Measurements from ENCODE around the gene FAM222B. TPM values are rescaled to one million over a fixed set of nuclear protein-coding genes. Genes with fewer than 3 reads are reported as not detected.

Gene FAM222B
- total RNA-seq, 3 donors from 2014 or later, result 23.5 to 26.4 (median 24.9) TPM

DNA sequence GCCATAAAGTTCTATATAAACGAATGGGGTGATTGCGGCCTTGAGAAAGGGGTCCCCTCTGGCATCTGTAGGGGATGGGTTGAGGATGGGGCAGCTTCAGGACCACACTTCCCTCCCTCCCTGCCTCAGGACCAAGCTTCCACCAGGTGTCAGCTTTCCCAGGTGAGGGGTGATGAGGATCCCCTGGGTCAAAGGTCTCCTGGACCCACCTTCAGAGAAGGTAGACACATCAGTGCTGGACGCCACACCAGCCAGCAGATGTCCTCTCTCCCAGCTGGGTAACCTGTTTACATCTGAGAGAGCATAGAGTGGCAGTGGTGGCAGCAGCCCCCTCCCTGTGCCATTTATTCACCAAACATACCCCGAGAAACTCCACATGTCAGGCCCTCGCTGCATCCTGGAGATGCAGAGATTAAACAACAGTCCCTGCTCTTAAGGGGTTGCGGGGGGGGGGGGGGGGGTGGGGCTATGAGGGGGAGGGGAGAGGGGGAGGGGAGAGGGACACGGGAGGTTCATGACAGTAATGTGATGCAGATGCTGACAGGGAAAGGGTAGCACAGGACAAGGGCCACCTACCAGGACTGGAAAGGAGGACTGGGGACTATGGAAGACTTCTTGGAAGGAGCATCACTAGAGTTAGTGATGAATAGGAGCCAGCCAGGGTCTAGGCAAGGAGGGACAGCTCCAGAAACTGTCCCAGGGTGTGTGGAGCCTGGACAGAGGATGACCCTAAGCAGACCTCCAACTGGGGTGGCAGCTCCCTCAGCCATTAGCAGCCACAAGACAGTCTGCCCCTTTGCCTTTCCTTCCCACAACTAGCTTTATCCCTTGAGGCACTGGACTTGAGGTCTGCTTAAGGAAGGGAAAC is 135.9 kb downstream of the FAM222B start:
- Mint-ChIP-seq H3K36me3 (ENCODE audit: insufficient read depth) (peaks cover 12% of the 10 kb centered on the region), H3K4me1 (ENCODE audit: low read depth) (peaks cover 8% of the 10 kb centered on the region), H3K27me3 (ENCODE audit: low read depth) (no peaks in the 10 kb centered on the region), H3K9me3 (no peaks in the 10 kb centered on the region), H3K4me3 (no peak overlapping the region)
- no peak for ATAC-seq
- DNase-seq, result no peak

Other genes starting within 250 kb of the FAM222B start
- gene SPAG5, start 243.8 kb downstream of the FAM222B start, total RNA-seq, result 10 to 100 TPM; 23.8 to 30.4 (median 30.1) TPM
- 10 to 100 TPM; 24.6 to 25.3 (median 24.7) TPM for gene RSKR, start 228.6 kb downstream of the FAM222B start, total RNA-seq
- gene BLTP2, start 197.6 kb downstream of the FAM222B start, total RNA-seq, result 100 to 1,000 TPM; 167 to 201 (median 183) TPM
- 10 to 100 TPM; 42.8 to 46.6 (median 45.4) TPM for gene SDF2, start 180.9 kb downstream of the FAM222B start, total RNA-seq
- 100 to 1,000 TPM in 1 of 3 donors, 10 to 100 TPM in 2; 88.5 to 105 (median 98.3) TPM for gene SUPT6H, start 180.6 kb downstream of the FAM222B start, total RNA-seq
- gene PROCA1, start 130.9 kb downstream of the FAM222B start, total RNA-seq, result 1 to 10 TPM in 2 of 3 donors, under 1 TPM in 1; 0.83 to 1.2 (median 1.1) TPM
- 100 to 1,000 TPM in 1 of 3 donors, 10 to 100 TPM in 2; 11.3 to 100 (median 14.1) TPM for gene RAB34, start 124.9 kb downstream of the FAM222B start, total RNA-seq
- 1,000 to 10,000 TPM; 2,218 to 2,392 (median 2,312) TPM for gene RPL23A, start 122.8 kb downstream of the FAM222B start, total RNA-seq
- gene TLCD1, start 116.6 kb downstream of the FAM222B start, total RNA-seq, result 10 to 100 TPM; 20.8 to 28.5 (median 23.8) TPM
- gene NEK8, start 114.0 kb downstream of the FAM222B start, total RNA-seq, result 1 to 10 TPM; 5.8 to 7.7 (median 7.6) TPM
- gene TRAF4, start 98.8 kb downstream of the FAM222B start, total RNA-seq, result 100 to 1,000 TPM; 221 to 247 (median 229) TPM
- 10 to 100 TPM; 79.8 to 81.3 (median 80.8) TPM for gene ERAL1, start 12.2 kb upstream of the FAM222B start, total RNA-seq
- 10 to 100 TPM; 48.3 to 62.9 (median 59.3) TPM for gene FLOT2, start 54.9 kb upstream of the FAM222B start, total RNA-seq
- gene DHRS13, start 60.3 kb upstream of the FAM222B start, total RNA-seq, result 10 to 100 TPM; 20.7 to 24.5 (median 21.8) TPM
- gene PHF12, start 108.7 kb upstream of the FAM222B start, total RNA-seq, result 10 to 100 TPM; 45.2 to 48.6 (median 47.8) TPM
- gene SEZ6, start 163.2 kb upstream of the FAM222B start, total RNA-seq, result not detected
- 1 to 10 TPM; 1.2 to 1.7 (median 1.5) TPM for gene PIPOX, start 200.4 kb upstream of the FAM222B start, total RNA-seq